Panc1 (cell line): ENCODE data around the gene MITF.

Experiments
- CTCF ChIP-seq: fragments of 450-650 bp; IDR thresholded peaks from 2 replicates; pipeline ENCODE4 v1.5.1; 2017; ENCODE audit warnings: mild to moderate bottlenecking
- SIN3A ChIP-seq: IDR thresholded peaks from 2 replicates; pipeline ENCODE4 v1.6.1; 2012; ENCODE audit warnings: low read depth, mild to moderate bottlenecking, low read length, moderate library complexity, borderline replicate concordance; ENCODE audit not compliant: insufficient read depth

- TF ChIP-seq CTCF (no peak), SIN3A (0 out of 2 replicates have a peak, but pooled peaks have one; percentile 45)
These were observed at the start of gene MITF for GRCh38 chr3:69739204-69740102.
